ENCODE measurements around the gene STIM1.

DNA sequence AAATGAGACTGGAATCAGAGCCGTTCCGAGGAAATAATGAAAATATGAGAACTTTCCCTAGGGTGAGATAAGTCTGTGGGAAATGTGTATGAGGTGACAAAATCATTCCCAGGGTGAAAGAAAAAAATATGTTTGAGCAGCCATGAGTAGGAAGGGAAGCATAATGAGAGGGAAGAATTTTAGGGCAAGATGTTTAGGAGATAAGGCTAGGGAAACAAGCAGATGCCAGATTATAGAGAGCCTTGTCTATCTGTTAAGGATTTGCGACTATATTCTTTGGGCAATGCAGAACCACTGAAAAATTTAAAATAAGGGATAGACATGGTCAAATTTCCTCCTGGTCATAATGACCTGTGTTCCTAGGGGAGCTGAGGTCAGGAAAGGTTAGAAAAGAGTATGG is 54.4 kb downstream of the STIM1 start:
- TF ChIP-seq, protein P1, sequence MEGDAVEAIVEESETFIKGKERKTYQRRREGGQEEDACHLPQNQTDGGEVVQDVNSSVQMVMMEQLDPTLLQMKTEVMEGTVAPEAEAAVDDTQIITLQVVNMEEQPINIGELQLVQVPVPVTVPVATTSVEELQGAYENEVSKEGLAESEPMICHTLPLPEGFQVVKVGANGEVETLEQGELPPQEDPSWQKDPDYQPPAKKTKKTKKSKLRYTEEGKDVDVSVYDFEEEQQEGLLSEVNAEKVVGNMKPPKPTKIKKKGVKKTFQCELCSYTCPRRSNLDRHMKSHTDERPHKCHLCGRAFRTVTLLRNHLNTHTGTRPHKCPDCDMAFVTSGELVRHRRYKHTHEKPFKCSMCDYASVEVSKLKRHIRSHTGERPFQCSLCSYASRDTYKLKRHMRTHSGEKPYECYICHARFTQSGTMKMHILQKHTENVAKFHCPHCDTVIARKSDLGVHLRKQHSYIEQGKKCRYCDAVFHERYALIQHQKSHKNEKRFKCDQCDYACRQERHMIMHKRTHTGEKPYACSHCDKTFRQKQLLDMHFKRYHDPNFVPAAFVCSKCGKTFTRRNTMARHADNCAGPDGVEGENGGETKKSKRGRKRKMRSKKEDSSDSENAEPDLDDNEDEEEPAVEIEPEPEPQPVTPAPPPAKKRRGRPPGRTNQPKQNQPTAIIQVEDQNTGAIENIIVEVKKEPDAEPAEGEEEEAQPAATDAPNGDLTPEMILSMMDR (IDR thresholded peaks at IDR 0.05): no peak
- TF ChIP-seq POLR2A (IDR thresholded peaks at IDR 0.05): no peak
